DOHH2 (cell line): ENCODE data around the gene NTMT1.

ENCODE experiments used
- CTCF ChIP-seq: fragments of 200-600 bp; sonication (generic); IDR thresholded peaks from one replicate; pipeline ENCODE4 v1.5.1; 2014; ENCODE audit warnings: antibody characterized with exemption, mild to moderate bottlenecking, low read depth, low read length; ENCODE audit not compliant: poor library complexity, severe bottlenecking
- EZH2phosphoT487 ChIP-seq: fragments of 200-600 bp; sonication (generic); IDR thresholded peaks from 2 replicates; pipeline ENCODE4 v1.6.1; 2017; ENCODE audit warnings: borderline replicate concordance, mild to moderate bottlenecking, antibody characterized with exemption, low read length, moderate library complexity, mixed read lengths

GRCh38 chr9:129678844-129679243, 52.9 kb downstream of the NTMT1 start:
- no peak for TF ChIP-seq CTCF
- no peak for TF ChIP-seq EZH2phosphoT487
